T47D (cell line): Measurements from ENCODE around the gene YIF1A.

ENCODE experiments used
- DNase-seq, 2 experiments: peaks; one replicate each; pipeline versions ENCODE4 v3.0.0 to v3.0.0-alpha.2; 2011 to 2012; ENCODE audit warnings: low read depth in 1 of 2, low spot score in 1 of 2
- JUND ChIP-seq: IDR thresholded peaks from 2 replicates; pipeline ENCODE4 v1.6.1; 2012; ENCODE audit warnings: low read depth
- in situ Hi-C: cut with HindIII; loops from 2 replicates; pipeline ENCODE4 v1.10.0; 2016; ENCODE audit warnings: low sequenced_read_pairs, low pct_unique_long_range_greater_than_20kb

Gene YIF1A

DNA sequence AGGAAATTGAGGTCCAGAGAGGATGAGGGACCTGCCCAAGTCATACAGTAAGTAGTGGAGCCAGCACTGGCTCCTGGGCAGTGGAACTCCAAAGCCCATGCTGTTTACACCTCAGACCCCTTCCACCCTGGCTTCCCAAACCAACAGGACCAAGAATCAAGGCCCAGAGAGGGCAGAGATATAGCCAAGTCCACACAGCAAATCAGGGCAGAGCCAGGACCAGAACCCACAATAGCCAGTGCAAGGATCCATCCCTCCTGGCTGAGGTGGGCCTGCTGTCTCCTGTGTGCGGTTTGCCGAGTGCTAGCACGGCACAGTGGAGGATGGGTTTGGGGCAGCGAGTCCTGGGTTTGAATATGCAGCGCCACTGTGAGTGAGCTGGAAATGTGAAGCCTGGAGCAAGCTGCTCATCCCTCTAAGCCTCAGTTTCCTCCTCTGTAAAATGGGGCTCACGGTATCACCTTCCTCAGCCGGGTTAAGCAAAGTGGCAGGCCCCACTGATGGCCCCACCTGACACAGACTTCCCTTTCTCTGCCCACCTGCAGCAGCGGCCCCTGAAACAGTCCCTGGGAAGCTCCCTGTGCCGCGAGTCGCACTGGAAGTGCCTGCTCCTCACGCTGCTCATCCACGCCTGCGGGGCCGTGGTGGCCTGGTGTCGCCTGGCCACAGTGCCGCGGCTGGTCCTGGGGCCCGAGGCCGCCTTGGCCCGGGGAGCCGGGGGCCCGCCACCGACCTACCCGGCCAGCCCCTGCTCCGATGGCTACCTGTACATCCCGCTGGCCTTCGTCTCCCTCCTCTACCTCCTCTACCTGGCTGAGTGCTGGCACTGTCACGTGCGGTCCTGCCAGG, 5.1 kb upstream of the YIF1A start:
- no peak for DNase-seq
- TF ChIP-seq JUND, result no peak
- in situ Hi-C loops, result no loop called here

GRCh38 chr11:66293352-66293751, 4.4 kb upstream of the YIF1A start:
- DNase-seq, result no peak
- in situ Hi-C loops, result no loop called here

DNA sequence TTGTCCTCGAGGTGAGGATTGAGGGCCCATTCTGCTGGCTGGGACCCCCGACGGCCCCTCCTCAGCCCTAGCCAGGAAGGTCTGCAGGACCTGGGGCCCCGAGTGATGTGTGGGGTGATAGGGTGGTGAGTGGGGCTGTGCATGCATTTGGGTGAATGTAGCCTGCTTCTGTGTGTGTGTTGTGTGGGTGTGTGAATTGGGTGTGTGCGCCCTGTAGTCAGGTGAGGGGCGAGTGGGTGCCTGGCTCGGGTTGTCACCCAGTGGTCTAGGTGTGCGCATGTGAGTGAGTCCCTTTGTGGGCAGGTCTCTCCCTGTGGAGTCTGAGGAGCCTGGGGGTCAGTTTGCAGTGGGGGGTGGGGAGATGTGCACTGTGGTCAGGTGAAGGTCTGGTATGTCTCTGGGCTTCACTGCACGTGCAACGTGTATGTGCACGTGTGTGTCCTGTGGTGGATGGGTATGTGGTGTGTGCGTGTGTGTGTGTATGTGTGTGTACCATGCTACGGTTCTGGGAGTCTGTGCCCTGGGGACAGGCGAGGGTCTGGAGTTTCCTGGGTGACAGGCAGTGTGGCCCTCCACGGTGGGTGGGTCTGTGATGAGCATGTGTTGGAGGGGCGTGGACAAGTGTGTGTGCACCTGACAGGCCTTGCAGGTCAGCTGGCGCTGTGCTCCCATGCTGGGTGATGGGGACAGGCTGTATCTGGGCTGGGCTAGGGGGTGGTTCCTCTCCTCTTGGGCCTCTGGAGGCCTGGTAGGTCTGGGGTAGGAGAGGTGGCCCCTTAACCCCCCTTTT, 3.8 kb upstream of the YIF1A start:
- TF ChIP-seq JUND, result no peak
- in situ Hi-C loops, result no loop called here
- no peak for DNase-seq

More at GRCh38 chr11:66293352-66293751, 4.4 kb upstream of the YIF1A start:
- TF ChIP-seq JUND, result no peak

- in situ Hi-C loops, result no loop called here
- TF ChIP-seq JUND, result no peak
- no peak for DNase-seq
These were observed 3.0 kb upstream of the YIF1A start, which contains the start of gene TMEM151A for GRCh38 chr11:66291706-66292542. TMEM151A (plus strand) TSS chr11:66291894; CDS start chr11:66292014, 120 bp downstream.

DNA sequence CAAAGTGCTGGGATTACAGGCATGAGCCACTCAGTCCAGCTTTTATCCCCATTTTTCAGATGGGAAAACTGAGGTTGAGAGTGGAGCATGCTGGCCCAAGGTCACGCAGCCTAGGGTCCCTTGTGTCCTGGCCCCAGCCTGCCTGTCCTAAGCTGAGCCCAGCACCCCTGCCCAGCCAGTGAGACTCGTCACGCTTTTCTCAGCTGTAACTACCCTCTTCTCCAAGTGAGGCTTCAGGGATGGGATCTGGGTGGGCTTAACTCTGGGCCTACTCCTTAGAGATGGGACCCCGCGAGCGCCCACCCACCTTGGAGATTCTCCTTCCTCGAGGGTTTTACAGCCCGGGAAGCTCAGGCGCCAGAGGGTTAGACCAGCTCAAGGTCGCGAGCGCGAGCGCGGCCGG, 2.4 kb upstream of the YIF1A start:
- DNase-seq, result no peak
- in situ Hi-C loops, result no loop called here
- TF ChIP-seq JUND, result no peak

- DNase-seq, result no peak
- no peak for TF ChIP-seq JUND
- in situ Hi-C loops, result no loop called here
These were observed 1.3 kb upstream of the YIF1A start for GRCh38 chr11:66290330-66290621.

DNA sequence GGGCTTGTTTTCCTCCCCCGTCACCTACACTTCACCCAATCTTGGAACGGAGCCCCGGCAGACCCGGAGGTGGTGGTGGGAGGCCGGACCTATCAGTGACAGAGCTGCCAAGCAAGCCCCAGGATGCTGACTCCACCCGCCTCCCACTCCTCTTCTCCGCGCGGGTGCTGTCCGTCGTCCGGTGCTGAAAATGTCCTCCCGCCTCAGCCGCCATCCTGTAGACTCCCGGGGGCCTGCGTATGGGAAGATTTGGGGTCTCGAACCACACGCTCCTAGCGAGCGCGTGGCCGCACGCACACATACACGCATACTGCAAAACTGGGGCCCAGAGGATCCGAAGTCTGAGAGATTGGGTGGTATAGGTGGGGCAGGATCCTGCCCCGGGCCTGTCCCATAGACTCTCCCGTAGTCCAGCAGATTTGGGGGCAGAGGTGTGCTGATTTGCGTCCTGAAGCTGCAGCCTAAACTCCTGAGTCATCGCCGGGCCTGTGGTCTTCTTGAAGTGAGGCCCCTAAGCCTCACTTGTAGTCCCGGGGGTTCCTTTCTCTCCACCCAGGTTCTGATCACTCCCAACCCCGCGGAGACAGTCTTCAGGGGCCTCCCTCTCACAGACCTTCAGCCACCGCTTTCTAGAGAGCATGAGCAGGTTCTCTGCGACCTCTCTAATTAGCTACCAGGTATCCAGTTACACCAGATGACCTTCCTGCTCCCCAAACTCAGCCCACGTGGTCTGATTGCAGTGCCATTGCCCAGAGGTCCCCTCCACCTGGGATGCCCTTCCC, 796 bp upstream of the YIF1A start:
- peak; percentile 82 to 89 for DNase-seq
- no peak for TF ChIP-seq JUND
- in situ Hi-C loops, result no loop called here

- DNase-seq, result no peak
- in situ Hi-C loops, result no loop called here
- TF ChIP-seq JUND, result no peak
These were observed 863 bp downstream of the YIF1A start for GRCh38 chr11:66287889-66288670.

DNA sequence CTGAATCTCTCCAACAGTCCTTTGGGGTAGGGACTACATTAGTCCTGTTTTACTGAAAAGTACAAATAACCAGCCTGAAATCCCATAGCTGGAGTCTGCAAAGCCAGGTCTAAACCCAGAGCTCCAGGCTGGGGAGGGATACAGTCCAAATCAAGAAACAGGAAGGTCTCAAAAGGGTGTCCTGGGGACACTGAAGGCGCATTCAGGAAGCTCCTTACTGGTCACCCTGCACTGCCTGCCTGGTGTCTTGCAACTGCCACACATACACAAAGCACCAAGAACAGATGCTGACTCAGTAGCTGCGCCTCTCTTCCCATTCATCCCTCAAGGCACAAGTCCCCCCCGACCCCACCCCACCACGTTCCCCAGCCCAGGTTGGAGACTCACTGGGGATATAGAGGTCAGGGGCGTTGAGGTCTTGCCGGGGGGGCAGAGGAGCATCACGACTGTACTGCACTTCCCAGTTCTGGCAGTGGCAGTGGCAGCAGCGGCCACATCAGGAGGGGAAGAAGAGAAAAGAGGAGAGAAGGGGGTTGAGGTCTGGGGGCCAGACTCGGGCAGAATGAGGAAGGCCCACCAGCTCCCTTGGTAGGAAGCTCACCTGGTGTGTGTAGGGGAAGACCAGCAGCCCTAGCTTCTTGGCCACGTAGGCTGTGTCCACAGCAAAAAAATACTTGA, 1.6 kb downstream of the YIF1A start:
- in situ Hi-C loops, result no loop called here
- no peak for DNase-seq
- TF ChIP-seq JUND, result no peak

- no peak for TF ChIP-seq JUND
- DNase-seq, result no peak
- in situ Hi-C loops, result no loop called here
These were observed 2.2 kb downstream of the YIF1A start for GRCh38 chr11:66286699-66287098.
